ENCODE data around the gene NSUN6. TPM values are rescaled to one million over a fixed set of nuclear protein-coding genes. Genes with fewer than 3 reads are reported as not detected.
"Not testable (repeated sequence)": the region's sequence is repeated elsewhere in the genome, so short reads cannot be mapped to it uniquely, and the experiment has no call there.

NSUN6 gene
- total RNA-seq, 2 experiments from 2014 or later, result 11.8 to 16.1 TPM

DNA sequence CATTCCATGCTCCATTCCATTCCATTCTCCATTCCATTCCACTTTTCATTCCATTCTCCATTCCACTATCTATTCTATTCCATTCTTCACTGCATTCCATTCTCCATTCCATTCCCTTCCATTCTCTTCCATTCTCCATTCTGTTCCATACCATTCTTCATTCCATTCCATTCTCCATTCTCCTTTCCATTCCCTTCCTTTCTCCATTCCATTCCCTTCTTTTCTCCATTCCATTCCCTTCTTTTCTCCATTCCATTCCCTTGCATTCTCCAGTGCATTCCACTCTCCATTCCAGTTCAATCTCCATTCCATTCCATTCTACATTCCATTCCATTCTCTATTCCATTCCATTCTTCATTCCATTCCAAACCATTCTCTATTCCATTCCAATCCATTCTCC, 80.3 kb downstream of the NSUN6 start:
- POLR2A ChIA-PET, result no interaction called here

GRCh38 chr10:18570386-18570785, 81.0 kb downstream of the NSUN6 start:
- CTCF ChIA-PET, result not testable (repeated sequence)

More for the DNA sequence above, 80.3 kb downstream of the NSUN6 start:
- CTCF ChIA-PET, result no interaction called here

DNA sequence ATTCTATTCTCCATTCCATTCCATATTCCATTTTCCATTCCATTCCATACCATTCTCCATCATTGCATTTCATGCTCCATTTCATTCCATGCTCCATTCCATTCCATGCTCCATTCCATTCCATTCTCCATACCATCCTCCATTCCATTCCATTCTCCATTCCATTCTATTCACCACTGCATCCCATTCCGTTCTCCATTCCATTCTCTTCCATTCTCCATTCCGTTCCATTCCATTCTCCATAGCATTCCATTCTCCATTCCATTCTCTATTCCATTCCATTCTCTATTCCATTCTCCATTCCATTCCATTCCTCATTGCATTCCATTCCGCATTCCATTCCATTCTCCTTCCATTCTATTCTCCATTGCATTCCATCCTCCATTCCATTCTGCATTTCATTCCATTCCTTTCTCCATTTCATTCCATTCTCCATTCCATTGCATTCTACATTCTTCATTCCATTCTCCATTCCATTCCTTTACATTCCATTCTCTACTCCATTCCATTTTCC, 84.0 kb downstream of the NSUN6 start:
- POLR2A ChIA-PET, result no interaction called here
- CTCF ChIA-PET, result no interaction called here

More at GRCh38 chr10:18570386-18570785, 81.0 kb downstream of the NSUN6 start:
- POLR2A ChIA-PET, result not testable (repeated sequence)

DNA sequence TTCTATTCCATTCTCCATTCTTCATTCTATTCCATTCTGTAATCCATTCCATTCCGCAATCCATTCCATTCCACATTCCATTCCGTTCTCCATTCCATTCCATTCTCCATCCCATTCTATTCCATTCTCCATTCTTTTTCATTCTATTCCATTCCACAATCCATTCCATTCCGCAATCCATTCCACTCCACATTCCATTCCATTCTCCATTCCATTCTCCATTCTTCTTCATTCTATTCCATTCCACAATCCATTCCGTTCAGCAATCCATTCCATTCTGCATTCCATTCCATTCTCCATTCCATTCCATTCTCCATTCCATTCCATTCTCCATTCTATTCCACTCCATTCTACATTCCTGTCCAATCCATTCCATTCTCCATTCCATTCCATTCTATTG, 85.2 kb downstream of the NSUN6 start:
- ChIA-PET CTCF (no interaction called here), POLR2A (no interaction called here)

GRCh38 chr10:18565006-18565405, 86.4 kb downstream of the NSUN6 start:
- POLR2A ChIA-PET, result no interaction called here
- CTCF ChIA-PET, result no interaction called here

DNA sequence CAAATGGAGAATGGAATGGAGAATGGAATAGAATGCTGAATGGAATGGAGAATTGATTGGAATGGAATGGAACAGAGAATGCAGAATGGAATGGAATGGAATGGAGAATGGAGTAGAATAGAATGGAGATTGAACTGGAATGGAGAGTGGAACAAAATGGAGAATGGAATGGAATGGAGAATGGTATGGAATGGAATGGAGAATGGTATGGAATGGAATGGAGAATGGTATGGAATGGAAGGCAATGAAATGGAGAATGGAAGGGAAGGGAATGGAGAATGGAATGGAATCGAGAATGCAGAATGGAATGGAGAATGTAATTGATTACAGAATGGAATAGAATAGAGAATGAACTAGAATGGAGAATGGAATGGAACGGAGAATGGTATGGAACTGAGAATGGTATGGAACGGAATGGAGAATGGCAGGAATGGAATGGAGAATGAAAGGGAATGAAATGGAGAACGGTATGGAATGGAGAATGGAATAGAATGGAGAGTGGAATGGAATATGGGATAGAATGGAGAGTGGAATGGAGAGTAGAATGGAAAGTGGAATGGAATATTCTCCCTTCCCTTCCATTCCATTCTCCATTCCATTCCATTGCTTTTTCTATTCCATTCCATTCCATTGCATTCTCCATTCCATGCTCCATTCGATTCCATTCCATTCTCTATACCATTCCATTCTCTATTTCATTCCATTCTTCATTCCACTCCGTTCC, 88.2 kb downstream of the NSUN6 start:
- ChIA-PET POLR2A (no interaction called here), CTCF (no interaction called here)

DNA sequence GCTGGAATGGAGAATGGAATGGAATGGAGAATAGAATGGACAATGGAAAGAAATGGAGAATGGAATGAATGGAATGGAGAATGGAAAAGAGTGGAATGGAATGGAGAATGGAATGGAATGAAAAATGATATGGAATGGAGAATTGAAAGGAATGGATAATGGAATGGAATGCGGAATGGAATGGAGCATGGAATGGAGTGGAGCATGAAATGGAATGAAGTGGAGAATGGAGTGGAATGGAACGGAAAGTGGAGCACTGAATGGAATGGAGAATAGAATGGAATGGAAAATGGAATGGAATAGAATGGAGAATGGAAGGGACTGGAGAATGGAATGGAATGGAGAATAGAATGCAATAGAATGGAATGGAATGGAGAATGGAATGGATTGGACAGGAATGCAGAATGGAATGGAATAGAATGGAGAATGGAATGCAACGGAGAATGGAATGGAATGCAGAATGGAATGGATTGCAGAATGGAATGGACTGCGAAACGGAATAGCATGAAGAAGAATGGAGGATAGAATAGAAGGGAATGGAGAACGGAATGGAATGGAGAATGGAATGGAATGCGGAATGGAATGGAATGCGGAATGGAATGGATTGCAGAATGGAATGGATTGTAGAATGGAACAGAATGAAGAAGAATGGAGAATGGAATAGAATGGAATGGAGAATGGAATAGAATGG, 89.4 kb downstream of the NSUN6 start:
- POLR2A ChIA-PET, result no interaction called here
- CTCF ChIA-PET, result no interaction called here

- CTCF ChIA-PET, result no interaction called here
- POLR2A ChIA-PET, result no interaction called here
Observed at GRCh38 chr10:18557960-18558359, 93.4 kb downstream of the NSUN6 start.

DNA sequence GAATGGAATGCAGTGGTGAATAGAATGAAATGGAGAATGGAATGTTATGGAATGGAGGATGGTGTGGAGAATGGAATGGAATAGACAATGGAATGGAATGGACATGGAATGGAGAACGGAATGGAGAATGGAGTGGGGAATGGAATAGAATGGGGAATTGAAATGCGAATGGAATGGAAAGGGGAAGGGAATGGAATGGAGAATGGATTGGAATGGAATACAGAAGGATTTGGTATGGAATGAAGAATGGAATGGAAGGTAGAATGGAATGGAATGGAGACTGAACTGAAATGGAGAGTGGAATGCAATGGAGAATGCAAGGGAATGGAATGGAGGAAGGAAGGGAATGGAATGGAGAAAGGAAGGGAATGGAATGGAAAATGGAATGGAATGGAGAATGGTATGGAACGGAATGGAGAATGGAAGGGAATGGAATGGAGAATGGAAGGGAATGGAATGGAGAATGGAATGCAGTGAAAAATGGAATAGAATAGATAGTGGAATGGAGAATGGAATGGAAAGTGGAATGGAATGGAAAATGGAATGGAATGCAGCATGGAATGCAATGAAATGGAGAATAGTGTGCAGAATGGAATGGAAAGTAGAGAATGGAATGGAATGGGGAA, 94.8 kb downstream of the NSUN6 start:
- ChIA-PET POLR2A (no interaction called here), CTCF (no interaction called here)

- CTCF ChIA-PET, result no interaction called here
- POLR2A ChIA-PET, result no interaction called here
Observed at GRCh38 chr10:18554479-18554878, 96.9 kb downstream of the NSUN6 start.

GRCh38 chr10:18551473-18551872, 99.9 kb downstream of the NSUN6 start:
- CTCF ChIA-PET, result no interaction called here
- POLR2A ChIA-PET, result no interaction called here

GRCh38 chr10:18549105-18549504, 102.3 kb downstream of the NSUN6 start:
- ChIA-PET POLR2A (no interaction called here), CTCF (no interaction called here)

DNA sequence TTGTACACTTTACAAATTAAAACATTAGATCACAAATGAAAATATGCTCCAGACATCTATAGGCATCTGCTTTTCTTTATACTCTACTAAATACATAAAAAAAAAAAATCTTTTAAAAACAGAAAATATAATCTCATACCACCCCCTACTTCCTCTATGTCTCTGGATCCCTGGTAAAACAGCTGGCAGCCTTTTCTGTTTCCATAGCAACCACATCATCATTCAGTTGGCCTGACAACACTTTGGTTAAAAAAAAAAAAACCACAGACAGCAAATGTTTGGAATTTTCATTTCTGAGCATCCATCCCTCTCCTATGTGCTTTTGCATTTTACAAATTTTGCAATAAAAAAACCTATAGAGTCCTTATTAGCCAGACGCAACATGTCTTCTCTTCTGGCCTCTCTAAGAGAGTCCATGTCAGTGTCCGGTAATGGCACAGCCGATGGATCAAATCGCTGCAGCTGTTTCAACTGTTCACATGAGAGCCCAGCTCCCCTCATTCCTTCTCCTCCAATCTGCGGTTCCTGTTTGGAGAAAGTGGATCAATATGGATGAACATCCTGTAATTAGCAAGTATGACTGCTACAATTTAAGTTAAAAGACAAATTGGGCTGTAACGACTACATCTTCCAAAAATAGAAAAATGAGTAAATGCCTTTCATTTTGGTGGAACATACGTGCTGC, 105.6 kb downstream of the NSUN6 start:
- CTCF ChIA-PET, result no interaction called here
- POLR2A ChIA-PET, result no interaction called here

DNA sequence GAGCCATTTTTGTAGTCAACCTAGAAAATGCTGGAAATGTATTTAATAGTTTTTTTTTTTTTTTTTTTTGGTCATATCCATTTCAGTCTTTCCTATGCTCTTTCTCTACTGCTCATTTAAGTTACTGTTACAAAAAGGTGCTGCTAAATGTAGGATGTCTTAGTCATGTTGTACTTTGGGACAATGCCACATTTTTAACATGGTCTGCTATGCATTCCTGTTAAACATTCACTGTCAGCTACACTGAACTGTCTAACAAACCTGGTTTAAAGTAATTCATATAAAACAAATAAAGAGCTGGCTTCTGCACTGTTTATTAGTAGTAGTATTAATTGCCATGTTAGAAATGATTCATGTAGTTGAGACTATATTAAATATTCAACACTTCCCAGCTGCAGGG, 108.6 kb downstream of the NSUN6 start:
- CTCF ChIA-PET, result no interaction called here
- POLR2A ChIA-PET, result no interaction called here

GRCh38 chr10:18540195-18540594, 111.2 kb downstream of the NSUN6 start:
- ChIA-PET CTCF (no interaction called here), POLR2A (no interaction called here)

- ChIA-PET POLR2A (no interaction called here), CTCF (no interaction called here)
Observed at GRCh38 chr10:18539335-18539734, 112.1 kb downstream of the NSUN6 start.

DNA sequence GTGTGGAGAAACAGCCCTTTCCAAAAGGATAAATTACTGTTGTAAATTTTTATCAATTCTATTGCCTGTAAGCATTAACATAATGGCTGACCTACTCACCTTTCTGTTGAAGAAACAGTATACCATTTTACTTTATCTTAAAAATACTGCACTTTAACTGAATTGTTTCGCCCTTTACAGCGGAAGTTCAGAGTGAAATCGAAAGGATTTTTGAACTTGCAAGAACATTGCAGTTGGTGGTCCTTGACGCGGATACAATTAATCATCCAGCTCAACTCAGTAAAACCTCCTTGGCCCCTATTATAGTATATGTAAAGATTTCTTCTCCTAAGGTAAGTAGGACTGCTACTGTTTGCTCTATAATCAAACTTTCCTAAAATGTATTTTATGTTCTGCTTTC, 117.5 kb downstream of the NSUN6 start:
- POLR2A ChIA-PET, result no interaction called here
- CTCF ChIA-PET, result no interaction called here

- ChIA-PET POLR2A (no interaction called here), CTCF (no interaction called here)
Observed at GRCh38 chr10:18532881-18533535, 118.4 kb downstream of the NSUN6 start.

GRCh38 chr10:18528292-18528691, 123.1 kb downstream of the NSUN6 start:
- ChIA-PET POLR2A (no interaction called here), CTCF (no interaction called here)

DNA sequence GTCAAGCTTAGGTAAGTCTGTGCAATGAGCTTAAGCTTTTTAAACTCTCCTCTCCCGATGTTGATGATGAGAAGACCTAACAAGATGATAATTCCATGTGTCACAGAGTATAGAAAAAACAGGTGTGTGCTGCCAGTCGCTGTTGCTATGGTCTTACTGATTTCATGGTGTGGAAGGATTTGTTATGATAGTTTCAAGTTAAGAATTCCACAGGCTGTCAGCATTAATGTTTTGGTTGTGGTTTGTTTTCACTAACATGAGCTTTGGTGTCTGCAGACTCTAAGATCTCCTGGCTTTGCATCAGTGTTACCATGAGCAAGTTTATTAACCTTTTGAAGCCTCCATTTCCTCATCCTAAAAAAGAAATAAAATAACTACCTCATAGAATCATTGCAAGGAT, 123.7 kb downstream of the NSUN6 start:
- ChIA-PET CTCF (no interaction called here), POLR2A (no interaction called here)
